T-helper 2 cell (primary cell): ENCODE data around the gene HDAC4.
A peak's percentile ranks its signal among the peaks of the same experiment; 100 is the strongest.

Experiments
- DNase-seq, 5 experiments: peaks; one replicate each; pipeline versions ENCODE4 v3.0.0 to v3.0.0-alpha.2; 2012 to 2022

Gene HDAC4

GRCh38 chr2:239118675-239119211 is 282.1 kb downstream of the HDAC4 start:
- peak in 1 of 5 experiments; percentile 77 for DNase-seq

GRCh38 chr2:239118264-239118663 is 282.6 kb downstream of the HDAC4 start:
- no peak for DNase-seq

- DNase-seq: no peak
These were observed 283.0 kb downstream of the HDAC4 start for GRCh38 chr2:239117831-239118230.

- DNase-seq: no peak
These were observed 284.2 kb downstream of the HDAC4 start for GRCh38 chr2:239116456-239117246.

GRCh38 chr2:239115616-239116015 is 285.2 kb downstream of the HDAC4 start:
- DNase-seq: no peak

- no peak for DNase-seq
These were observed 286.1 kb downstream of the HDAC4 start for GRCh38 chr2:239114616-239115265.

GRCh38 chr2:239114119-239114581 is 286.7 kb downstream of the HDAC4 start:
- no peak for DNase-seq

GRCh38 chr2:239113615-239114014 is 287.2 kb downstream of the HDAC4 start:
- no peak for DNase-seq

- DNase-seq: no peak
These were observed 287.6 kb downstream of the HDAC4 start for GRCh38 chr2:239113171-239113570.

- DNase-seq: no peak
These were observed 288.6 kb downstream of the HDAC4 start for GRCh38 chr2:239112127-239112774.

- no peak for DNase-seq
These were observed 289.3 kb downstream of the HDAC4 start for GRCh38 chr2:239111401-239112100.

GRCh38 chr2:239110595-239111048 is 290.2 kb downstream of the HDAC4 start:
- no peak for DNase-seq

- DNase-seq: no peak
These were observed 290.8 kb downstream of the HDAC4 start for GRCh38 chr2:239109928-239110545.

GRCh38 chr2:239109041-239109927 is 291.5 kb downstream of the HDAC4 start:
- DNase-seq: no peak

GRCh38 chr2:239108459-239108858 is 292.4 kb downstream of the HDAC4 start:
- no peak for DNase-seq

- no peak for DNase-seq
These were observed 292.9 kb downstream of the HDAC4 start for GRCh38 chr2:239107936-239108335.

- DNase-seq: no peak
These were observed 293.9 kb downstream of the HDAC4 start for GRCh38 chr2:239106966-239107365.

- peak in 1 of 5 experiments; percentile 13 for DNase-seq
These were observed 294.4 kb downstream of the HDAC4 start for GRCh38 chr2:239106314-239106908.

GRCh38 chr2:239105234-239105633 is 295.6 kb downstream of the HDAC4 start:
- DNase-seq: no peak

GRCh38 chr2:239104800-239105199 is 296.0 kb downstream of the HDAC4 start:
- DNase-seq: no peak
